Endodermal cell (in vitro differentiated cells): ENCODE data around the gene PRKCB. TPM values are rescaled to one million over a fixed set of nuclear protein-coding genes. Genes with fewer than 3 reads are reported as not detected.

Experiments
- DNase-seq: peaks from one replicate; pipeline ENCODE4 v3.0.0-alpha.2; 2017
- H3K27ac ChIP-seq: 2 replicates; pipeline ENCODE4 v1.5.1; 2013; ENCODE audit warnings: mild to moderate bottlenecking, low read depth, low read length, moderate library complexity
- H3K27me3 ChIP-seq: 2 replicates; pipeline ENCODE4 v1.6.1; 2013; ENCODE audit warnings: mild to moderate bottlenecking, low read length, moderate library complexity; ENCODE audit not compliant: insufficient read depth, control insufficient read depth, poor library complexity, severe bottlenecking
- H3K36me3 ChIP-seq: 2 replicates; pipeline ENCODE4 v1.7.0; 2013; ENCODE audit warnings: mild to moderate bottlenecking, low read length, moderate library complexity; ENCODE audit not compliant: control insufficient read depth, insufficient read depth
- H3K4me1 ChIP-seq: one replicate; pipeline ENCODE4 v1.7.0; 2013; ENCODE audit warnings: low read length; ENCODE audit not compliant: control insufficient read depth, insufficient read depth
- H3K4me3 ChIP-seq: 2 replicates; pipeline ENCODE4 v1.5.1; 2013; ENCODE audit warnings: mild to moderate bottlenecking, low read length, moderate library complexity
- H3K9ac ChIP-seq: 2 replicates; pipeline ENCODE4 v1.6.1; 2013; ENCODE audit warnings: mild to moderate bottlenecking, low read length, moderate library complexity; ENCODE audit not compliant: poor library complexity, severe bottlenecking; ENCODE audit errors: extremely low read depth
- H3K9me3 ChIP-seq: 2 replicates; pipeline ENCODE4 v1.6.1; 2013; ENCODE audit warnings: mild to moderate bottlenecking, low read length, moderate library complexity; ENCODE audit not compliant: control insufficient read depth
- H3K27ac Mint-ChIP-seq: 2 replicates; pipeline ENCODE4 v1.8.0; 2020; ENCODE audit warnings: mixed read lengths
- H3K27me3 Mint-ChIP-seq: 2 replicates; pipeline ENCODE4 v1.8.0; 2021; ENCODE audit warnings: mild to moderate bottlenecking, mixed read lengths; ENCODE audit not compliant: insufficient read depth
- H3K36me3 Mint-ChIP-seq: 2 replicates; pipeline ENCODE4 v1.8.0; 2020; ENCODE audit warnings: low read depth, mixed read lengths
- H3K4me1 Mint-ChIP-seq: 2 replicates; pipeline ENCODE4 v1.8.0; 2020; ENCODE audit warnings: mixed read lengths
- H3K4me3 Mint-ChIP-seq: 2 replicates; pipeline ENCODE4 v1.8.0; 2020; ENCODE audit warnings: mild to moderate bottlenecking, moderate library complexity, mixed read lengths
- H3K9me3 Mint-ChIP-seq: 2 replicates; pipeline ENCODE4 v1.8.0; 2020; ENCODE audit warnings: mild to moderate bottlenecking, mixed read lengths
- CTCF ChIP-seq: fragments of 200-600 bp; sonication (generic); conservative IDR thresholded peaks from 2 replicates; pipeline ENCODE4 v1.5.0; 2021; ENCODE audit warnings: antibody characterized with exemption, mild to moderate bottlenecking
- WGBS, 2 experiments: methylation state at CpG; one replicate each; pipeline versions ENCODE4 v1.1.5 to v1.1.7; 2013; ENCODE audit warnings: missing lambda C conversion rate in 2 of 2, mixed read lengths in 1 of 2; ENCODE audit not compliant: insufficient coverage in 1 of 2, insufficient read length in 1 of 2; 5-methylcytosine and 5-hydroxymethylcytosine counted together
- total RNA-seq, 2 donors: library from RNA; stranded (reverse); fragmentation: NEBNext Ultra II Directional in 1 of 2; extraction: Animal tissue kit (Norgen Biotek cat#: 25700) in 1 of 2; gene quantifications; 2 replicates in 1 of 2; 3 replicates in 1 of 2; pipeline ENCODE4 v1.2.1, GENCODE V29; 2021

The PRKCB gene
- total RNA-seq, 2 donors from 2014 or later: 0.38 to 1.1 TPM

GRCh38 chr16:24070851-24071250 is 235.1 kb downstream of the PRKCB start:
- Histone ChIP-seq H3K4me3 (no peak overlapping the region), H3K27me3 (no peaks in the 10 kb centered on the region), H3K27ac (no peak overlapping the region), H3K9ac (no peak overlapping the region), H3K9me3 (no peaks in the 10 kb centered on the region), H3K4me1 (no peaks in the 10 kb centered on the region), H3K36me3 (no peaks in the 10 kb centered on the region)
- no peaks in the 10 kb centered on the region for H3K36me3 Mint-ChIP-seq
- no peak overlapping the region for H3K27ac Mint-ChIP-seq
- H3K27me3 Mint-ChIP-seq: no peaks in the 10 kb centered on the region
- peak; percentile 93 for TF ChIP-seq CTCF
- H3K4me1 Mint-ChIP-seq: peaks cover 2% of the 10 kb centered on the region
- 17 to 20% methylated on average over 1 of the region's 1 CpG for WGBS, 2 experiments
- DNase-seq: peak; percentile 87
- H3K4me3 Mint-ChIP-seq: no peak overlapping the region
- no peaks in the 10 kb centered on the region for H3K9me3 Mint-ChIP-seq

GRCh38 chr16:24071666-24072360 is 236.0 kb downstream of the PRKCB start:
- TF ChIP-seq CTCF: no peak
- H3K27me3 Mint-ChIP-seq: no peaks in the 10 kb centered on the region
- no peaks in the 10 kb centered on the region for H3K36me3 Mint-ChIP-seq
- Histone ChIP-seq H3K9ac (no peak overlapping the region), H3K4me1 (no peaks in the 10 kb centered on the region), H3K27me3 (peaks cover 3% of the 10 kb centered on the region), H3K36me3 (no peaks in the 10 kb centered on the region), H3K9me3 (no peaks in the 10 kb centered on the region), H3K27ac (no peak overlapping the region), H3K4me3 (no peak overlapping the region)
- DNase-seq: no peak
- H3K4me1 Mint-ChIP-seq: peaks cover 12% of the 10 kb centered on the region
- H3K4me3 Mint-ChIP-seq: no peak overlapping the region
- no peaks in the 10 kb centered on the region for H3K9me3 Mint-ChIP-seq
- WGBS, 2 experiments: 88 to 94% methylated on average over 1 to 7 of the region's 8 CpGs
- no peak overlapping the region for H3K27ac Mint-ChIP-seq

- Histone ChIP-seq H3K36me3 (no peaks in the 10 kb centered on the region), H3K27ac (no peak overlapping the region), H3K27me3 (peaks cover 14% of the 10 kb centered on the region), H3K4me3 (no peak overlapping the region), H3K9ac (no peak overlapping the region), H3K4me1 (no peaks in the 10 kb centered on the region), H3K9me3 (no peaks in the 10 kb centered on the region)
- H3K4me3 Mint-ChIP-seq: no peak overlapping the region
- H3K36me3 Mint-ChIP-seq: no peaks in the 10 kb centered on the region
- no peak for DNase-seq
- no peak overlapping the region for H3K27ac Mint-ChIP-seq
- TF ChIP-seq CTCF: no peak
- WGBS, 2 experiments: 88 to 90% methylated on average over 6 to 8 of the region's 8 CpGs
- H3K4me1 Mint-ChIP-seq: peaks cover 12% of the 10 kb centered on the region
- no peaks in the 10 kb centered on the region for H3K9me3 Mint-ChIP-seq
- H3K27me3 Mint-ChIP-seq: peaks cover 6% of the 10 kb centered on the region
These were observed 237.5 kb downstream of the PRKCB start for GRCh38 chr16:24073321-24073720.
